ENCODE results near the gene IKBKE.
A peak's percentile ranks its signal among the peaks of the same experiment; 100 is the strongest.

IKBKE gene

GRCh38 chr1:206541236-206541833, 71.1 kb downstream of the IKBKE start:
- DNase-seq (ENCODE audit: low spot score) = no peak

- peak; percentile 43 for DNase-seq (ENCODE audit: low spot score)
These were observed 74.4 kb downstream of the IKBKE start for GRCh38 chr1:206544562-206545257.

GRCh38 chr1:206545351-206545750, 75.1 kb downstream of the IKBKE start:
- DNase-seq (ENCODE audit: low spot score) = no peak

Data from LoVo (cell line).